ENCODE data around the gene SEC14L1.

SEC14L1 gene

GRCh38 chr17:77105706-77106105 is 35.1 kb upstream of the SEC14L1 start:
- Histone ChIP-seq H2AFZ (no peak overlapping the region), H3K36me3 (ENCODE audit: control insufficient read depth, insufficient read depth, low read length) (no peaks in the 10 kb centered on the region), H3K27me3 (ENCODE audit: control insufficient read depth, insufficient read depth, low read length) (no peaks in the 10 kb centered on the region), H3K9me3 (ENCODE audit: control insufficient read depth, low read length) (no peaks in the 10 kb centered on the region), H3K9ac (no peak overlapping the region), H3K4me1 (peaks cover 3% of the 10 kb centered on the region), H3K4me3 (ENCODE audit: low read depth, low read length) (no peak overlapping the region), H3K4me2 (ENCODE audit: low read length) (no peak overlapping the region), H3K79me2 (no peaks in the 10 kb centered on the region), H3K27ac (no peak overlapping the region)
- TF ChIP-seq CTCF (IDR thresholded peaks at IDR 0.05): no peak

GRCh38 chr17:77106874-77107358 is 33.9 kb upstream of the SEC14L1 start:
- Histone ChIP-seq H3K36me3 (ENCODE audit: control insufficient read depth, insufficient read depth, low read length) (no peaks in the 10 kb centered on the region), H2AFZ (no peak overlapping the region), H3K4me3 (ENCODE audit: low read depth, low read length) (no peak overlapping the region), H3K27ac (no peak overlapping the region), H3K4me2 (ENCODE audit: low read length) (no peak overlapping the region), H3K27me3 (ENCODE audit: control insufficient read depth, insufficient read depth, low read length) (no peaks in the 10 kb centered on the region), H3K79me2 (no peaks in the 10 kb centered on the region), H3K9ac (no peak overlapping the region), H3K9me3 (ENCODE audit: control insufficient read depth, low read length) (no peaks in the 10 kb centered on the region), H3K4me1 (peaks cover 3% of the 10 kb centered on the region)
- no peak for TF ChIP-seq CTCF (IDR thresholded peaks at IDR 0.05)

GRCh38 chr17:77107506-77108433 is 33.0 kb upstream of the SEC14L1 start:
- Histone ChIP-seq H3K27ac (peak overlapping the region; percentile 79), H3K36me3 (ENCODE audit: control insufficient read depth, insufficient read depth, low read length) (no peaks in the 10 kb centered on the region), H2AFZ (no peak overlapping the region), H3K9ac (no peak overlapping the region), H3K79me2 (no peaks in the 10 kb centered on the region), H3K9me3 (ENCODE audit: control insufficient read depth, low read length) (no peaks in the 10 kb centered on the region), H3K27me3 (ENCODE audit: control insufficient read depth, insufficient read depth, low read length) (no peaks in the 10 kb centered on the region), H3K4me3 (ENCODE audit: low read depth, low read length) (no peak overlapping the region), H3K4me2 (ENCODE audit: low read length) (no peak overlapping the region), H3K4me1 (peaks cover 3% of the 10 kb centered on the region)
- no peak for TF ChIP-seq CTCF (IDR thresholded peaks at IDR 0.05)

GRCh38 chr17:77109159-77109759 is 31.5 kb upstream of the SEC14L1 start:
- Histone ChIP-seq H2AFZ (no peak overlapping the region), H3K9ac (no peak overlapping the region), H3K27ac (peak overlapping the region; percentile 79), H3K4me2 (ENCODE audit: low read length) (no peak overlapping the region), H3K4me1 (peaks cover 3% of the 10 kb centered on the region), H3K4me3 (ENCODE audit: low read depth, low read length) (no peak overlapping the region), H3K79me2 (no peaks in the 10 kb centered on the region), H3K27me3 (ENCODE audit: control insufficient read depth, insufficient read depth, low read length) (no peaks in the 10 kb centered on the region), H3K9me3 (ENCODE audit: control insufficient read depth, low read length) (no peaks in the 10 kb centered on the region), H3K36me3 (ENCODE audit: control insufficient read depth, insufficient read depth, low read length) (no peaks in the 10 kb centered on the region)
- no peak for TF ChIP-seq CTCF (IDR thresholded peaks at IDR 0.05)

Measured in parathyroid adenoma (tissue), 2 donors.